Central memory CD8-positive, alpha-beta T cell (primary cell): ENCODE data around the gene OPTC.

Experiments
- ATAC-seq: fragments of 150-1000 bp; cut with Tn5 transposase; replicated peaks from 2 replicates; pipeline ENCODE4 v1.10.0; 2022; ENCODE audit warnings: mild to moderate bottlenecking, moderate FRiP score, moderate number of reproducible peaks; ENCODE audit not compliant: poor library complexity, severe bottlenecking; ENCODE audit errors: extremely low read depth
- DNase-seq, 2 donors: peaks; one replicate each; pipeline ENCODE4 v3.0.0; 2021; ENCODE audit warnings: low spot score in 2 of 2
- H3K27ac Mint-ChIP-seq: one replicate; pipeline ENCODE4 v1.8.0; 2022; ENCODE audit warnings: low read depth, mild to moderate bottlenecking, moderate library complexity, mixed read lengths
- H3K27me3 Mint-ChIP-seq: one replicate; pipeline ENCODE4 v1.8.0; 2022; ENCODE audit warnings: mixed read lengths
- H3K36me3 Mint-ChIP-seq: one replicate; pipeline ENCODE4 v1.8.0; 2022; ENCODE audit warnings: mild to moderate bottlenecking, moderate library complexity, mixed read lengths; ENCODE audit not compliant: insufficient read depth
- H3K4me1 Mint-ChIP-seq: one replicate; pipeline ENCODE4 v1.8.0; 2022; ENCODE audit warnings: mixed read lengths
- H3K4me3 Mint-ChIP-seq: one replicate; pipeline ENCODE4 v1.8.0; 2022; ENCODE audit warnings: mild to moderate bottlenecking, moderate library complexity, mixed read lengths
- H3K9me3 Mint-ChIP-seq: one replicate; pipeline ENCODE4 v1.8.0; 2022; ENCODE audit warnings: mixed read lengths

The OPTC gene

GRCh38 chr1:203555076-203555475, 61.1 kb downstream of the OPTC start:
- no peak for ATAC-seq
- DNase-seq, result no peak
- H3K4me1 Mint-ChIP-seq, result no peaks in the 10 kb centered on the region
- H3K4me3 Mint-ChIP-seq, result no peak overlapping the region
- H3K27ac Mint-ChIP-seq, result no peak overlapping the region
- H3K9me3 Mint-ChIP-seq, result no peaks in the 10 kb centered on the region
- peaks cover 10% of the 10 kb centered on the region for H3K27me3 Mint-ChIP-seq
- no peaks in the 10 kb centered on the region for H3K36me3 Mint-ChIP-seq

GRCh38 chr1:203555511-203556046, 61.6 kb downstream of the OPTC start:
- Mint-ChIP-seq H3K36me3 (no peaks in the 10 kb centered on the region), H3K4me3 (no peak overlapping the region), H3K4me1 (no peaks in the 10 kb centered on the region), H3K9me3 (no peaks in the 10 kb centered on the region), H3K27me3 (peaks cover 10% of the 10 kb centered on the region), H3K27ac (no peak overlapping the region)
- ATAC-seq (no peak), DNase-seq (no peak)

GRCh38 chr1:203556047-203556851, 62.3 kb downstream of the OPTC start:
- H3K4me1 Mint-ChIP-seq, result no peaks in the 10 kb centered on the region
- peaks cover 10% of the 10 kb centered on the region for H3K27me3 Mint-ChIP-seq
- H3K36me3 Mint-ChIP-seq, result no peaks in the 10 kb centered on the region
- no peak overlapping the region for H3K27ac Mint-ChIP-seq
- no peak overlapping the region for H3K4me3 Mint-ChIP-seq
- no peaks in the 10 kb centered on the region for H3K9me3 Mint-ChIP-seq
- DNase-seq (no peak), ATAC-seq (no peak)

- Mint-ChIP-seq H3K4me3 (no peak overlapping the region), H3K9me3 (no peaks in the 10 kb centered on the region), H3K36me3 (no peaks in the 10 kb centered on the region), H3K27ac (no peak overlapping the region), H3K4me1 (no peaks in the 10 kb centered on the region), H3K27me3 (peaks cover 10% of the 10 kb centered on the region)
- ATAC-seq, result no peak
- no peak for DNase-seq
Measured at GRCh38 chr1:203557390-203557789, 63.4 kb downstream of the OPTC start.

- H3K27me3 Mint-ChIP-seq, result peaks cover 10% of the 10 kb centered on the region
- no peaks in the 10 kb centered on the region for H3K9me3 Mint-ChIP-seq
- DNase-seq (no peak), ATAC-seq (no peak)
- H3K27ac Mint-ChIP-seq, result no peak overlapping the region
- no peaks in the 10 kb centered on the region for H3K36me3 Mint-ChIP-seq
- H3K4me1 Mint-ChIP-seq, result no peaks in the 10 kb centered on the region
- H3K4me3 Mint-ChIP-seq, result no peak overlapping the region
Measured at GRCh38 chr1:203558064-203558760, 64.3 kb downstream of the OPTC start.
